GM04504 (cell line): ENCODE data around the gene PRMT6.
"Not testable (repeated sequence)": the region's sequence is repeated elsewhere in the genome, so short reads cannot be mapped to it uniquely, and the experiment has no call there.

ENCODE experiments used
- DNase-seq: peaks from one replicate; pipeline ENCODE4 v3.0.0-alpha.2; 2012; ENCODE audit warnings: low read depth

Gene PRMT6

GRCh38 chr1:107093395-107093794, 36.9 kb downstream of the PRMT6 start:
- DNase-seq = not testable (repeated sequence)

GRCh38 chr1:107095647-107096046, 39.2 kb downstream of the PRMT6 start:
- DNase-seq = no peak

GRCh38 chr1:107096690-107097089, 40.2 kb downstream of the PRMT6 start:
- DNase-seq = no peak

- DNase-seq = no peak
Observed at GRCh38 chr1:107098961-107099360, 42.5 kb downstream of the PRMT6 start.

- no peak for DNase-seq
Observed at GRCh38 chr1:107100331-107100984, 44.0 kb downstream of the PRMT6 start.

- no peak for DNase-seq
Observed at GRCh38 chr1:107105914-107106313, 49.4 kb downstream of the PRMT6 start.
